GM06990 (cell line): ENCODE measurements around the gene SYCN.

Source experiments
- DNase-seq: peaks from one replicate; pipeline ENCODE4 v3.0.0-alpha.2; 2011; ENCODE audit not compliant: insufficient read length; ENCODE audit errors: extremely low read depth
- H3K27me3 ChIP-seq: replicated peaks from 2 replicates; pipeline ENCODE4 v1.6.0; 2011; ENCODE audit warnings: low read length; ENCODE audit not compliant: control insufficient read depth, insufficient read depth
- H3K36me3 ChIP-seq: 2 replicates; pipeline ENCODE4 v1.5.1; 2011; ENCODE audit warnings: low read length; ENCODE audit not compliant: control insufficient read depth, insufficient read depth
- H3K4me3 ChIP-seq: replicated peaks from 2 replicates; pipeline ENCODE4 v1.5.1; 2011; ENCODE audit warnings: low read depth, mild to moderate bottlenecking, control low read depth, low read length
- TF ChIP-seq, protein P1 (sequence below): IDR thresholded peaks from 2 replicates; pipeline ENCODE4 v1.5.1; 2011; ENCODE audit warnings: low read length, control low read depth, mild to moderate bottlenecking, inconsistent platforms; ENCODE audit not compliant: insufficient read depth, poor library complexity, severe bottlenecking

Gene SYCN, protein sequence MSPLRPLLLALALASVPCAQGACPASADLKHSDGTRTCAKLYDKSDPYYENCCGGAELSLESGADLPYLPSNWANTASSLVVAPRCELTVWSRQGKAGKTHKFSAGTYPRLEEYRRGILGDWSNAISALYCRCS

DNA sequence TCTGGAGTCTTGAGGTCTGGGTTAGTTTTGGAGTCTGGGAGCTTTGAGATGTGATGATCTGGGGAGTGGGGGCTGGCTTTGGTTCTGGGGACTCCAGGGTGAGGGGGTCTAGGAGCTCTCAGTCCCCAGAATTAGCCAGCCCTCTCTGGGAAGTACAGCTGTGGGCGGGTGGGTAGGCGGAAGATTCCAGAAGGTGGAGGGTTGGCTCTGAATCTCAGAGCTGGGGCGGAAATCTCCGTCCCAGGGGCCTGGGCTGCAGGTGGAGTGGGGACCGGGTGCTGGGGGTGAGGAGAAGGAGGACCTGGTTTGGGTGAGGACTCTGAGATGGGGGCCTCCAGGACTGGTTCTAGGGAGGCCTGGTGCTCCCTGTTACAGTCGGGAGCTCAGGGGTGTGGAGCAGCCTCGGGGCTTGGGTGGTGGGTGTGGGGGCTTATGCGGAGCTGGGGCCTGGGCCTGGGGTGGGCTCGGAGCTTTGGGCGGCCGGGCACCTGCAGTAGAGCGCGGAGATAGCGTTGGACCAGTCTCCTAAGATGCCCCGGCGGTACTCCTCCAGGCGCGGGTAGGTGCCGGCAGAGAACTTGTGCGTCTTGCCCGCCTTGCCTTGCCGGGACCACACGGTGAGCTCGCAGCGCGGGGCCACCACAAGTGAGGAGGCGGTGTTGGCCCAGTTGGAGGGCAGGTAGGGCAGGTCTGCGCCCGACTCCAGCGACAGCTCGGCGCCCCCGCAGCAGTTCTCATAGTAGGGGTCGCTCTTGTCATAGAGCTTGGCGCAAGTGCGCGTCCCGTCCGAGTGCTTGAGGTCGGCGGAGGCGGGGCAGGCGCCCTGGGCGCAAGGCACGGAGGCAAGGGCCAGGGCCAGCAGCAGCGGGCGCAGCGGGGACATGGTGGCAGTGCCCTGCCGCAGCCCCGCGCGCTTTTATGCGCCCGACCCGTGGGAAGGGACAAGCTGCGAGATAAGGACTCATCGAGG is at the start of gene SYCN:
Gene SYCN (minus strand): TSS at position 892 of the 970 bp plus-strand sequence. CDS start 9 bp downstream, at position 883.
- Histone ChIP-seq H3K36me3 (no peaks in the 10 kb centered on the region), H3K4me3 (no peak within 1 kb of the TSS), H3K27me3 (peaks cover 2% of the 10 kb centered on the region; the same call in 1 of the 2 replicates)
- DNase-seq, result no peak
- TF ChIP-seq, protein P1, sequence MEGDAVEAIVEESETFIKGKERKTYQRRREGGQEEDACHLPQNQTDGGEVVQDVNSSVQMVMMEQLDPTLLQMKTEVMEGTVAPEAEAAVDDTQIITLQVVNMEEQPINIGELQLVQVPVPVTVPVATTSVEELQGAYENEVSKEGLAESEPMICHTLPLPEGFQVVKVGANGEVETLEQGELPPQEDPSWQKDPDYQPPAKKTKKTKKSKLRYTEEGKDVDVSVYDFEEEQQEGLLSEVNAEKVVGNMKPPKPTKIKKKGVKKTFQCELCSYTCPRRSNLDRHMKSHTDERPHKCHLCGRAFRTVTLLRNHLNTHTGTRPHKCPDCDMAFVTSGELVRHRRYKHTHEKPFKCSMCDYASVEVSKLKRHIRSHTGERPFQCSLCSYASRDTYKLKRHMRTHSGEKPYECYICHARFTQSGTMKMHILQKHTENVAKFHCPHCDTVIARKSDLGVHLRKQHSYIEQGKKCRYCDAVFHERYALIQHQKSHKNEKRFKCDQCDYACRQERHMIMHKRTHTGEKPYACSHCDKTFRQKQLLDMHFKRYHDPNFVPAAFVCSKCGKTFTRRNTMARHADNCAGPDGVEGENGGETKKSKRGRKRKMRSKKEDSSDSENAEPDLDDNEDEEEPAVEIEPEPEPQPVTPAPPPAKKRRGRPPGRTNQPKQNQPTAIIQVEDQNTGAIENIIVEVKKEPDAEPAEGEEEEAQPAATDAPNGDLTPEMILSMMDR, result no peak

DNA sequence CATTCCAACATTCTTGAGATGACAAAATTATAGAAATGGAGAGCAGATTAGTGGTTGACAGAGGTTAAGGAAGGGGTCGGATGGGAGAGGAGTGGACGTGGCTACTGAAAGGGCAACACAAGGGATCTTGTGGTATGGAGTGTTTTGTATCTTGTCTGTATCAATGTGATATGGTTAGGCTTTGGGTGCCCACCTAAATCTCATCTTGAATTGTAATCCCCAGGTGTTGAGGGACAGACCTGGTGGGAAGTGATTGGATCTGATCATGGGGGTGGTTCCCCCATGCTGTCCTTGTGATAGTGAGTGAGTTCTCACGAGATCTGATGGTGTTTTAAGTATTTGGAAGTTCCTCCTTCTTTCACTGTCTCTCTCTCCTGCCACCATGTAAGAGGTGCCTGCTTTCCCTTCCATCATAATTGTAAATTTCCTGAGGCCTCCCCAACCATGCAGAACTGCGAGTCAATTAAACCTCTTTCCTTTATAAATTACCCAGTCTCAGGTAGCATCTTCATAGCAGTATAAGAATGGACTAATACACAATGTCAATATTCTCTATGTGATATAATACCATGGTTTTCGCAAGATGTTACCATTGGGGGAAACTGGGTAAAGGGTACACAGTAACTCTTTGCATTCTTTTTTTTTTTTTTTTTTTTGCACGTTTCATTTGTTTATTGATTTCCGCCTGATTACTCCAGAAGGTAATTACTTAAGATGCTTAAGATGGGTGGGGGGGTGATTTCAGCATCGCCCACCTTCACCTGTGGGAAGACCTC is 49.5 kb upstream of the SYCN start:
- Histone ChIP-seq H3K36me3 (no peaks in the 10 kb centered on the region), H3K27me3 (no peaks in the 10 kb centered on the region; the same call in 1 of the 2 replicates), H3K4me3 (no peak overlapping the region)
- TF ChIP-seq, protein P1, result no peak
- DNase-seq, result no peak

DNA sequence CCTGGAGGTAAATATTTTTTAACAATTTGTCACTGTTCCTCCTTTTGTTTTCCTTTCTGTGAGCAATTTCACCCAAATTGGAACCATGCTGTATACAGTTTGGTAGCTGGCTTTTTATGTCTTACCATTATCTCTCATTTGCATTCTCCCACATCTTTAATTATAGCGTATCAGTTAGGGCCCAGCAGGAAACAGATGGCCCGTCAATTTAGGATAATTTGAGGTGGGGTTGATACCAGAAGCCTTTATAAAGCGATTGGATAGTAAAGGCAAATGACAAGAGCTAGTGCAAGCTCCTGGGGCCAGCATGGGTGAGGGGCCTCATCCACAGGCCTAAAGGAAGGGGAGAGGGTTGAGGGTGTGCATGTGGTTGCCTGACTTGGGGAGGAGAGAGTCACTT is 48.4 kb upstream of the SYCN start:
- no peak for DNase-seq
- Histone ChIP-seq H3K4me3 (no peak overlapping the region), H3K36me3 (no peaks in the 10 kb centered on the region), H3K27me3 (no peaks in the 10 kb centered on the region; the same call in 1 of the 2 replicates)
- TF ChIP-seq, protein P1, result no peak

DNA sequence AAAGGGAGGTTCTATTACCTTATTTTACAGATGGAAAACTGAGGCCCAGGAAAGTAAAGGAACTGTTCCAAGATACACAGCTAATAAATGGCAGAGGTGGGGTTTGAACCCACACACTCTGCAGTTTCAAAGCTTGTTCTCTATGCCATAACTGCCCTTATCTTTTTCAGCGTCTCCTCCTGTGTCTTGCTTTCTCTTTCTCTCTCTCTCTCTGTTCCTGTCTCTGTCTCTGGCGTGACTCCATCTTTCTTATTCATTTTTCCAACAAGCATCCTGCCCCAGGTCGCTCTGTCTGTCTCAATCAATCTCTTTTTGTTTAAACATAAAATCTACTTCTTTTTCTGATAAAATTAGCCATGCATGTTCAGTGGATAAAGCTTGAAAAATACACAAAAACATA is 47.8 kb upstream of the SYCN start:
- DNase-seq, result no peak
- no peaks in the 10 kb centered on the region for H3K36me3 ChIP-seq
- no peak overlapping the region for H3K4me3 ChIP-seq
- no peaks in the 10 kb centered on the region; the same call in 1 of the 2 replicates for H3K27me3 ChIP-seq
- TF ChIP-seq, protein P1, result no peak

DNA sequence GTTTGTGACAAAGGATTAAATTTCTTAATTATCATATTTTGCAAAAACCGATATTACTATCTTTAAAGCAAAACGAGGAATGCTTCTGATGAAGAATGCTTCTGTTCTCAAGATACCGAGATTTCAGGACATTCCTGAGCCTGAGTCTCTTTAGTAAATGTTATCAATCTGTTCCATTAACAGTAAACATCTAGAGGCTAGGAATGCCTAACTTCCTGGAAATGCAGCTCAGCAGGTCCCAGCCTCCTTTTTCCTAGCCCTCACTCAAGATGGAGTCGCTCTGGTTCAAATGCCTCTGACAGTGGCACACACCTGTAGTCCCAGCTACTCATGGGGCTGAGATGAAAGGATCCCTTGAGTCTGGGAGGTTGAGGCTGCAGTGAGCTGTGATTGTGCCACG is 47.0 kb upstream of the SYCN start:
- Histone ChIP-seq H3K4me3 (no peak overlapping the region), H3K36me3 (no peaks in the 10 kb centered on the region), H3K27me3 (no peaks in the 10 kb centered on the region; the same call in 1 of the 2 replicates)
- TF ChIP-seq, protein P1, result no peak
- no peak for DNase-seq
